NCI-H69 (cell line): ENCODE results near the gene CD160.
"Not testable (repeated sequence)": the region's sequence is repeated elsewhere in the genome, so short reads cannot be mapped to it uniquely, and the experiment has no call there.

Experiments
- DNase-seq: peaks from one replicate; lab custom pipeline; 2025; lab: John Stamatoyannopoulos, UW

The CD160 gene

DNA sequence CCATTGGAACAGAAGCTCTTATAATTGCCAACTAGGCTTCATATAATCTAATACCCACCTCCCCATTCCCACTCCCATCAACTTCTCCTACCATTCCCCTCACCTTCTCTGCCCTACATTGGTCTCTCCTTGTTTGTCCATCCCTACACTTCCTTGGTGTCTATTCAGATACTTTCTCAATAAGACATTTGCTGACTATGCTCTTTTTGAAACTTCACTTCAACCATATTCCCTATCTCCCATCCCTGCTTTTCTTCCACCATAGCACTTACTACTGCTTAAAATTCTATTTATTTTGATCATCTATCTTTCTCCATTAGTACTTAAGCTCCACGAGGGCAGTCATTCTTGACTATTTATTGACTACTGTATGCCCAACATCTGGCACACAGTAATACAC is 40.4 kb downstream of the CD160 start:
- no peak for DNase-seq

DNA sequence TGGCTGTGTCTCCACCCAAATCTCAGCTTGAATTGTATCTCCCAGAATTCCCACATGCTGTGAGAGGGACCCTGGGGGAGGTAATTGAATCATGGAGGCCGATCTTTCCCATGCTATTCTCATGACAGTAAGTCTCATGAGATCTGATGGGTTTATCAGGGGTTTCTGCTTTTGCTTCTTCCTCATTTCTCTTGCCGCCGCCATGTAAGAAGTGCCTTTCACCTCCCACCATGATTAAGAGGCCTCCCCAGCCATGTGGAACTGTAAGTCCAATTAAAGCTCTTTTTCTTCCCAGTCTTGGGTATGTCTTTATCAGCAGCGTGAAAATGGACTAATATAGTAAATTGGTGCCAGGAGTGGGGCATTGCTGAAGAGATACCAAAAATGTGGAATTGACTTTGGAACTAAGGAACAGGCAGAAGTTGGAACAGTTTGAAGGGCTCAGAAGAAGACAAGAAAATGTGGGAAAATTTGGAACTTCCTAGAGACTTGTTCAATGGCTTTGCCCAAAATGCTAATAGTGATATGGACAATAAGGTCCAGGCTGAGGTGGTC is 41.2 kb downstream of the CD160 start:
- not testable (repeated sequence) for DNase-seq

DNA sequence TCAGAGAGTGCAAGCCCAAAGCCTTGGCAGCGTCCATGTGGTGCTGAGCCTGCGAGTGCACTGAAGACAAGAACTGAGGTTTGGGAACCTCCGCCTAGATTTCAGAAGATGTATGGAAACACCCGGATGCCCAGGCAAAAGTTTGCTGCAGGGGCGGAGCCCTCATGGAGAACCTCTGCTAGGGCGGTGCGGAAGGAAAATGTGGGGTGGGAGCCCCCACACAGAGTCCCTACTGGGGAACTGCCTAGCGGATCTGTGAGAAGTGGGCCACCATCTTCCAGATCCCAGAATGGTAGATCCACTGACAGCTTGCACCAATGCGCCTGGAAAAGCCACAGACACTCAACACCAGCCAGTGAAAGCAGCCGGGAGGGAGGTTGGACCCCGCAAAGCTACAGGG is 42.2 kb downstream of the CD160 start:
- DNase-seq = not testable (repeated sequence)

DNA sequence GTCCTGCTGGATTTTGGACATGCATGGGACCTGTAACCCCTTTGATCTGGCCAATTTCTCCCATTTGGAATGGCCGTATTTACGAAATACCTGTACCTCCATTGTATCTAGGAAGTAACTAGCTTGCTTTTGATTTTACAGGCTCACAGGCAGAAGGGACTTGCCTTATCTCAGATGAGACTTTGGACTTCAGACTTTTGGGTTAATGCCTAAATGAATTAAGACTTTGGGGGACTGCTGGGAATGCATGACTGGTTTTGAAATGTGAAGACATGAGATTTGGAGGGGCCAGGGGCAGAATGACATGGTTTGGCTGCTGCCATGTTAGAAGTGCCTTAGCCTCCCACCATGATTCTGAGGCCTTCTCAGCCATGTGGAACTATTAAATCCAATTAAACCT is 42.7 kb downstream of the CD160 start:
- not testable (repeated sequence) for DNase-seq

DNA sequence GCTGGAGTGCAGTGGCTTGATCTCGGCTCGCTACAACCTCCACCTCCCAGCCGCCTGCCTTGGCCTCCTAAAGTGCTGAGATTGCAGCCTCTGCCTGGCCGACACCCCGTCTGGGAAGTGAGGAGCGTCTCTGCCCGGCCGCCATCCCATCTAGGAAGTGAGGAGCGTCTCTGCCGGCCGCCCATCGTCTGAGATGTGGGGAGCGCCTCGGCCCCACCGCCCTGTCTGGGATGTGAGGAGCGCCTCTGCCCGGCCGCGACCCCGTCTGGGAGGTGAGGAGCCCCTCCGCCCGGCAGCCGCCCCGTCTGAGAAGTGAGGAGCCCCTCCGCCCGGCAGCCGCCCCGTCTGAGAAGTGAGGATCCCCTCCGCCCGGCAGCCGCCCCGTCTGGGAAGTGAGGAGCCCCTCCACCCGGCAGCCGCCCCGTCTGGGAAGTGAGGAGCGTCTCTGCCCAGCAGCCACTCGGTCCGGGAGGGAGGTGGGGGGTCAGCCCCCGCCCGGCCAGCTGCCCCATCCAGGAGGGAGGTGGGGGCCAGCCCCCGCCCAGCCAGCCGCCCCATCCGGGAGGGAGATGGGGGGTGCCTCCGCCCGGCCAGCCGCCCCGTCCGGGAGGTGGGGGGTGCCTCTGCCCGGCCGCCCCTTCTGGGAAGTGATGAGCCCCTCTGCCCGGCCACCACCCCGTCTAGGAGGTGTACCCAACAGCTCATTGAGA is 45.1 kb downstream of the CD160 start:
- DNase-seq = not testable (repeated sequence)

DNA sequence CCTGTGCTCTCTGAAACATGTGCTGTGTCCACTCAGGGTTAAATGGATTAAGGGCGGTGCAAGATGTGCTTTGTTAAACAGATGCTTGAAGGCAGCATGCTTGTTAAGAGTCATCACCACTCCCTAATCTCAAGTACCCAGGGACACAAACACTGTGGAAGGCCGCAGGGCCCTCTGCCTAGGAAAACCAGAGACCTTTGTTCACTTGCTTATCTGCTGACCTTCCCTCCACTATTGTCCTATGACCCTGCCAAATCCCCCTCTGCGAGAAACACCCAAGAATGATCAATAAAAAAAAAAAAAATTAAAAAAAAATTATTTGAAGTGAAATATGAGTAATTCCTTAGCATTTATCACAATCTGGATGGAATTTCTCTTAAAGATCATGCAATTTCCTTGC is 45.8 kb downstream of the CD160 start:
- not testable (repeated sequence) for DNase-seq

DNA sequence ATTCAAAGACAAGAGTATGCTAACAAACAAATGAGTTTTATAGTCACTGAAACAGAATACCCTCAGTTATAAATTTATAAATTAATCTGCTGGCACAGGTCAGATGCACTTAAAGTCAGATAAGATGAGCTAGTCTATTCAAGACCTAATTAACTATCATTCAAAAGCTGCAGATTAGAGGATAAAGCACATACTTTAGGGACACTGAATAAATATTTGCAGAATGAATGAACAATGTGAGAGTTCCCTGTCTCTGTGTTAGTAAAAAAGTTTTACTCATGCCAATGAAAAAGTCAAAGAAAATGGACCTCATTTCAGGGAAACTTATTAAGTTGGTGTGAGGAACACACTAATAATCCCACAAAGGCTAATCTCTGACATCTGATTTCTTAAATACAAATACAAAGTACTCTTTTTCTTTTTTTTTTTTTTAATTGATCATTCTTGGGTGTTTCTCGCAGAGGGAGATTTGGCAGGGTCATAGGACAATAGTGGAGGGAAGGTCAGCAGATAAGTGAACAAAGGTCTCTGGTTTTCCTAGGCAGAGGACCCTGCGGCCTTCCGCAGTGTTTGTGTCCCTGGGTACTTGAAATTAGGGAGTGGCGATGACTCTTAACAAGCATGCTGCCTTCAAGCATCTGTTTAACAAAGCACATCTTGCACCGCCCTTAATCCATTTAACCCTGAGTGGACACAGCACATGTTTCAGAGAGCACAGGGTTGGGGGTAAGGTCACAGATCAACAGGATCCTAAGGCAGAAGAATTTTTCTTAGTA is 46.5 kb downstream of the CD160 start:
- DNase-seq = not testable (repeated sequence)

DNA sequence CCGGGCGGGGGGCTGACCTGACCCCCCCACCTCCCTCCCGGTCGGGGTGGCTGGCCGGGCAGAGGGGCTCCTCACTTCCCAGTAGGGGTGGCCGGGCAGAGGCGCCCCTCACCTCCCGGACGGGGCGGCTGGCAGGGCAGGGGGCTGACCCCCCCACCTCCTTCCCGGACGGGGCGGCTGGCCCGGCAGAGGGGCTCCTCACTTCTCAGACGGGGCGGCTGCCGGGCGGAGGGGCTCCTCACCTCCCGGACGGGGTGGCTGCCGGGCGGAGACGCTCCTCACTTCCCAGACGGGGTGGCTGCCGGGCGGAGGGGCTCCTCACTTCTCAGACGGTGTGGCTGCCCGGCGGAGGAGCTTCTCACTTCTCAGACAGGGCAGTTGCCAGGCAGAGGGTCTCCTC is 47.6 kb downstream of the CD160 start:
- DNase-seq = not testable (repeated sequence)

DNA sequence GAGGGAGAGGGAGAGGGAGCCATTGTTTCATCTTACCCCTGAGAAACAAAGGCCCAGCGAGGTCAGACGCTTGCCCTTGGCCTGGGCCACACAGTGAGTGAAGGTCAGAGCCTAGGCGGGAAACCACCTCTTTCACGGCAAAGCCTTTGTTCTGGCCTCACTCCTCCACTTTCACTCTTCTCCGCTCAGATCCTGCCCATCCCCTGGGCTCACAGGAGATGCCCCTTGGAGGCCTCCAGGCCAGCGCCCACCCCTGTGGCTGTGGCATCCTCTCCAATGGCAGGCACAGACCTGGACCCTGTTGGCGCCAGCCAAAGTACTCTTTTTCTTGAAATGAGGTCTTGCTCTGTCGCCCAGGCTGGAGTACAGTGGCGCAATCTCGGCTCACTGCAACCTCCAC is 48.7 kb downstream of the CD160 start:
- DNase-seq = not testable (repeated sequence)

DNA sequence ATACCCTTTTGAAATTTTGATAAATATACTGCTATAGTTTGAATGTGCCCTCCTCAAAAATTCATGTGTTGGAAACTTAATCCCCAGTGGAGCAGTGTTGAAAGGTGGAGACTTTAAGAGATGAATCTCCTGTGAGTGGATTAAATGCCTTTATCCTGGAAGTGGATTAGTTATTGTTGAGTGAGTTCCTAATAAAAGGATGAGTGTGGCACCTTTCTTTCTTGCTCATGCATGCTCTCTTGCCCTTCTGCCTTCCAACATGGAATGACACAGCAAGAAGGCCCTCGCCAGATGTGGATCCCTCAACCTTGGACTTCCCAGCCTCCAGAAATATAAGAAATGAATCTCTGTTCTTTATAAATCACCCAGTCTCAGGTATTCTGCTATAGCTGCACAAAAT is 51.8 kb downstream of the CD160 start:
- no peak for DNase-seq

DNA sequence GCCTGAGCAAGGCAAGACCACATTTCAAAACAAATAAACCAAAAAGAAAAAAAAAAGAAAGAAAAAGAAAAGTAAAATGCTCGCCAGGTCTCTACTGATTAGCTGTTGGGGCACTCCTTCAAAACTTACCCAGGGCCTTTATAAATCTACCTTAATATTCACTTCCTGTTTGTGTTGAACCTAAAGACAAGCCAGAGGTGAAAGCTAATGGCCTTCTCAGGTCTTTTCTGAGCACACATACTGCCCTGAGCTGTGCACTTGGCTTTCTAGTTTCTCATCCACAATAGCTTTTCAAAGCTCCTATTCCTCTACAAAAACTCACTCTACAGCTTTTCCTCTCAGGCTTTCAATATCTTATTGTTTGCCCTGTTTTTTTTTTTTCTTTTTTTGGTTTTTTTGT is 54.1 kb downstream of the CD160 start:
- DNase-seq = no peak

DNA sequence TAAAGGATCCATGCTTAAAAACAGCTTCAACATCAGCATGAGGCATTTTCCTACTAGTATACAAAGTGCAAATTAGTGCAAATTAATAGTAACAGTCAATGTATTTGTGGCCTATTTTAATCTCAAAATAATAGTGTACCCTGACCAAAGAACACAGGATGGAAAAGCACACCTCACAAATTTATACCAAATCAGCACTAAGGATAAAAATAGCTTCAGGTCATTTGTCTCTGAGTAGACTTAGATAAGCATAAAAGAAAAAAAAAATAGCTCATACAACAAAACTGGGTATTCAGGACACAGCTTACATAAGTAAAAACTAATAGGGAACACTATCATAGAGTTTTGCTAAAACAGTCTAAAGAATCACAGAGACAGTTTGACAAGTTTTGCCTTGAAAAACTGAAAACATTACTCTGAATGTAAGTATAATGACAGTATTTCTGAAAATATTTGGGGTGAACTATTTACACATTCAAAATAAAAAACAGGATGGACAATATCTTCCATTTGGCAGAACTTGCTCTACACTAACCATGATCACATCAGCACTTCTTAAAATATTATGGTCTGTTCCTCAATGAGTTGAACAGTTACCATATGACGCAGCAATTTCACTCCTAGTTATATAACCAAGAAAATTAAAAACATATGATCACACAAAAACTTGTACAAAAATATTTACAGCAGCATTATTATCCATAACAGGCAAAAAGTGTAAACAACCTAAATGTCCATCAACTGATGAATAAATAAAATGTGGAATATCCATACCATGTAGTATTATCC is 58.3 kb downstream of the CD160 start:
- no peak for DNase-seq

DNA sequence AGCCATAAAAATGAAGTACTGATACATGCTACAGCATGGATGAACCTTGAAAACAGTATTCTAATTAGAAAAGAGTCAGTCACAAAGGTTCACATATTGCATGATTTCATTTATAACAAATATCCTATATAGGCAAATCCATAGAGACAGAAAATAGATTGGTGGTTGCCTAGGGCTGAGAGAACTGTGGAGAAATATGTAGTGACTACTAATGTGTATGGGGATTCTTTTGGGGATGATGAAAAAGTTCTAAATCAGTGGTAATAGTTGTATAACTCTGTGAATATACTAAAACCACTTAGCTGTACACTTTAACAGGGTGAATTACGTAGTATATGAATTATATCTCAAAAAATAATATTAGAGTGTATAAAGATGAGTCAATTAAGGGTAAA is 58.8 kb downstream of the CD160 start:
- DNase-seq = no peak

DNA sequence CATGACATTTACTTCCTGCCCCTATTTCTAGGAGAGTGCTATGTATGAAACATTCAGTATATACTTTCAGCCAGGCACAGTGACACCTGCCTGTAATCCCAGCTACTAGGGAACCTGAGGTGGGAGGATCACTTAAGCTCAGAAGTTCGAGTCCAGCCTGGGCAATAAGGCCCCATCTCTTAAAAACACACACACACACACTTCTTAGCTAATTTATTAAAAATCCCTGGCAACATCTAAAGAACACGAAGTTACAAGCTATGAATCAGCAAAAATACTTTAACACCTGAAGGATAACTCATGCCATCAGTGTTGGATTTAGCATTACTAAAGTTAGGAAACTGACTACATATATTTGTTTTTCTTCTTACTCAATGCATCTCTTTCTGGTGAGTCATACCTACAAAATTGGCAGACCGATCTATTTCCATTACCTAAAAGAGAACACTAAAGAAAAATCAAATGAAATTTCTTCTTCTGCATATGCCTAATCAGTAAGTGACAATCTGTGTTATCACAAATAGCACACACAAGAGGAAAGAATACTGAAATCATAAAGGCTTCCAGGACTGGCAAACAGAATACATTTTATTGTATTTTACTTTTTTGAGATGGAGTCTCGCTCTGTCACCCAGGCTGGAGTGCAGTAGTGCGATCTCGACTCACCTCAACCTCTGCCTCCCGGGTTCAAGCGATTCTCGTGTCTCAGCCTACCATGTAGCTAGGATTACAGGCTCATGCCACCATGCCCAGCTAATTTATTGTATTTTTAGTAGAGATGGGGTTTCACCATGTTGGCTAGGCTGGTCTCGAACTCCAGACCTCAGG is 63.2 kb downstream of the CD160 start:
- DNase-seq = no peak

DNA sequence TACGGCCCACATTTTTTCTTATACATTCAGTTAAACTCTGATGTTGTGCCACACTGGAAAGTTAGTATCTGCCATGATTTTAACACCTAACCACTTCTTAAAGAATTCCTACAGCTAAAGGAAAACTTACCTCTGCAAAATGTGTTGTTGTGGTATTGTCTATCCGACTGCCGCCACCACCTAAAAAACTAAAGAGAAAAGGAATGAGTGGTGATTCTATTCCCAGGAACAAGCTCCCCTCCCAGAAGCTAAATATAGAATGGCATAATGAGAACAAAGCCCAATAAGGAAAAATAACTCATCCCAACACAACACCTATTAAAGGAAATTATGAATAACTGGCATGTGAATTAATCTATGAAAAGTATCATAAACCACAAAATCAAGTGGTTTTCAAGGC is 65.1 kb downstream of the CD160 start:
- no peak for DNase-seq

DNA sequence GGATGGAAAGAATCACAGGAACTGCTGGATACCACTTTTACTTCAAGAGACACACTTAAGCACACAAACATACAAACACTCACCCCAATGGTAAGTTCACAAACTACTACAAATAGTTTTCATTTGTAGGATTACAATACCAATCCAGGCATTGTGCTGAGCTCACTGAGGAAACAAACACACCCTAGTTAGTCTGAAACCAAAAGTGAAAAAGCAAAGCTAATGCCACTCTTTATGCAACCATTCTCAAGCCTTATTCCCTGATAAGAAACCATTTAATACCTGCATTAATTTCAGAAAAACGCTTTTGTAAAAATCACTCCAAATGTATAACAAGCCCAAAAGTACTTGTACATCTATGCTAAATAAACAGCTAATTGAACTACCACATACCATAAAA is 66.2 kb downstream of the CD160 start:
- DNase-seq = no peak

DNA sequence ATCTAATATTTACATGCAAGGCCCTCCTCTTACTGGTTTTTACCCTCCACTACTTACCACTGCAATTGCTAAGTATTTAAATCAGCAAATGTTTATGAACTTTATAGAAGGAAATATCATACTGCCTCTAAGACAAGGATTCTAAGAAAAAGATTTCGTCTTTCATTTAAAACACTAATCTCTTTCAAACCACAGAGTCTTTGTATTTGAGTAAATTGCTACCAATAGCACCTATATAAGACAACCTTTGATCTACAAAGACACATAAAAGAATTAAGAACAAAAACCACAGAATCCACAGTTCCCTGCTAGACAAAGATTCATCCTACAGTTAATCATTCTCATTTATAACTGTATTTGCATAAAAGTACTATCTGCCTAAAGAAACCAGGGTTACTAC is 67.0 kb downstream of the CD160 start:
- no peak for DNase-seq

DNA sequence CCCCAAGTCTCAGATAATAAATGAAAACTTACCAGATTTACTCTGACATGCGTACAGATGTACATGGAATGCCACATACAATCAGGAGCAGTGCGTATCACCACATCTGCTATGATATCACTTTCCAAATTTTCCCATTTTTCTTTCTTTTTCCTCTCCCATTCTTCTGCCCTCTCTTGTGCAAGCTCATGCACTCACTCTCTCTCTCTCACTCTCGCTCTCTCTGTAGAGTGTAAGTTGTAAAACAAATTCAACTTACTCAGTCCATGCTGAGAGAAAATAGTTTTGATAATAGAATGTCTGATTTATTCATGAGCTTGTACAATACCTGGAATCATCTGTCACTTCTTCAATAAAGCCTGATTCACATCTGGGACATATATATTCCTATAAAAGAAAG is 69.3 kb downstream of the CD160 start:
- DNase-seq = no peak
